Activated CD4-positive, alpha-beta T cell treated with anti-CD3 and anti-CD28 coated beads for 48 hours (primary cell): ENCODE data around the gene MDH1.

Source experiments
- DNase-seq: peaks from one replicate; pipeline ENCODE4 v3.0.0-alpha.2; 2020

MDH1 gene

DNA sequence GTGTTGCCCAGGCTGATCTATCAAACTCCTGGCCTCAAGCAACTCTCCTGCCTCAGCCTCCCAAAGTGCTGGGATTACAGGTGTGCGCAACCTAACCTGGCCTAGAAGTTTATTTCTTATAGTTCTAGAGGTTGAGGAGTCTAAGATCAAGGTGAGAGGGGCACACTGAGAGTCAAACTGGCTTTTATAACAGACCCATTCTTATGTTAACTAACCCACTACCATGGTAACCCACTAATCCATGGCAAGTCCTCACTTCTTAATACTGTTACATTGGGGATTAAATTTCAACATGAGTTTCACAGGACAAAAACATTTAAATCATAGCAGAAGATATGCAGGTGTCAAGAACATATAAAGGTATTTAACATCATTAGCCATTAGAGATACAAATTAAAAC, 50.6 kb downstream of the MDH1 start:
- no peak for DNase-seq

DNA sequence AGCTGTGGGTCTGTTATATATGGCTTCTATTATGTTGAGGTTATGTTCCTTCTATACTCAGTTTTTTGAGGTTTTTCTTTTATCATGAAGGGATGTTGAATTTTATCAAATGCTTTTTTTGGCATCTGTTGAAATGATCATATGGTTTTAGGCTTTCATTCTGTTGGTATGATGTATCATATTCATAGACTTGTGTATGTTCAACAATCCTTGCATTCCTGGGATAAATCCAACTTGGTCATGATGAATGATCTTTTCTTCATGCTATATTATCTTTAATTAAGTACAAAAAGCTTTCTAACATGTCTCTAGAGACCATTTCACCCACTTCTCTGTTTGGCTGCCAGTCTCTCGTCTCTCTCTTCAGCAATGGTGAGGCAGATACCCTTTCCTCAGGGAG, 54.2 kb downstream of the MDH1 start:
- no peak for DNase-seq

DNA sequence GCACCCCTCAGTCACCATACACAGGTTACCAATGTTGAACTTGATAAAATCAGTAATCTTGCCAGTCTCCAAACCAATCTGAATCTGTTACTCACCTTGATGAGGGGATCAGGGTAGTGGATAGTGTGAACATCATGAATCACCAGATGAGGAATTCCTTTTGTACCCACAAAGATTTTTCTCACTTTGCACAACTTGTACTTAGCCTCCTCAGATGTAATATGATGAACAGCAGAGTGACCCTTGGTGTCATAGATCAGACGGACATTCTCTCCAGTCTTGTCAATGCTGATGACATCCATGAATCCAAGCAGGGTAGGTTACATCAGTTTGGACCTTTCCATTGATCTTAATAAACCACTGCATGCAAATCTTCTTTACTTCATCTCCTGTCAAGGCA, 54.7 kb downstream of the MDH1 start:
- no peak for DNase-seq

DNA sequence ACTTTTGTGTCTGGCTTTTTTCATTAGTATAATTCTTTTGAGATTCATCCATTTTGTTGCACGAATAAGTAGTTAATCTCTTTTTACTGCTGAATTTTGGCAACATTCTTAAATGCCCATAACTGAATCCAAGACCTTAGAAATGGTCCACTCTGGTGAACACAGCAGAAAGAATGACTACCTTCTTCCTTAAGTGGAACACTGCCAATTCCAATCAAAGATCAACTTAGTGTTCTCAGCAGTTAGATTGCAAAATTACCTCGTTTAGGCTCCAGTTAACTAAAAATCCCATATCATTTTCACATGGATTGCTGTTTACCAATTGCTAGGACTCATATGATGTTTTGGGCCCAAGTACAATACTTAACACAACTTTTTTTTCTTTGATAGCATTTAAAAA, 59.9 kb downstream of the MDH1 start:
- DNase-seq: no peak

DNA sequence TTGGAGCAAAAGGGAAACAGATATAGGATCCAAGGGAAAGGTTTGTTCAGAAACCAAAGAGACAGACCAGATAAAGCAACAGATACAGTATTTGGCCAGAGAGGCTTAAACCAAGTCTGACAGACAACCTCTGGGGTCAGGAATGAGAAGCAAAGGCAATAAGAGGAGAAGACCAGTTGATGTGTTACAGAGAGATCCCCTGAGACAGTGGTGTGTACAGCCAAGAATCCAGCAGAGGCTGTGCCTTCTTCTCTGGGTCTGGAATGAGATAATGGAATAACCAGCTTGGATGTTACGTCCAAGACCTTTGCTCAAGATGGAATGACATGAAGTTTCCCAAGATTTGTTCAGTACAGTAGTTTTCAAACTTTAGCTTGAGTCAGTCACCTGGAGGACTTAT, 61.1 kb downstream of the MDH1 start:
- DNase-seq: no peak

DNA sequence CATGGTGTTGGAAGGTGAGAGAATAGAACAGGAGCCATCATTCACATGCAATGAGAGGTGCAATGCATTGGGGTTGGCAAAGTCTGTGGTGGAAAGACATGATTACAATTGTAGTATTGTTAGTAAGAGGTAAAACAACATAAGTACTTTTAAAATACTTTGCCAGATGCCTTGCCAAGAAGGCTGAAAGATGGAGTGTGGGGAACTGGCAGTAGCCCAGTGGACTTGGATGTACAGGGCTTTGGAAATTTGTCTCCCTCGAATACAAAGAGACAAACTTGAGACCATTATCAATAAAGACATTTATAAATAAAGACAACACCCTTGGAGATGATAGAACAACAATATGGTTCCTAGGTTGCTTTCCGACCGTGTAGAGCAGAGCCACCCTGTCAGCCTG, 62.0 kb downstream of the MDH1 start:
- no peak for DNase-seq

DNA sequence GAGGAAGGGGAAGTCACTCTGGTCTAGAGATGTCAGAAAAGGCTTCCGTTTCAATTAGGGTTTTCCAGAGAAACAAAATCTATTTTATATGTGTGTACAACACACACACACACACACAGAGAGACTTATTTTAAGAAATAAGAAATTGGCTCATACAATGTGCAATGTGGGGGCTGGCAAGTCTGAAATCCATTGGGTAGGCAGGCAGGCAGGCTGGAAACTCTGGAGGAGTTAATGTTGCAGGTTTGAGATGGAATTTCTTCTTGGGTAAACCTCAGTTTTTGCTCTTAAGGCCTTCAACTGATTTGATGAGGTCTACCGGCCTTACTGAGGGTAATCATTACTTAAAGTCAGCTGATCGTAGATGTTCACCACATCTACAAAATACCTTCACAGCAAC, 62.6 kb downstream of the MDH1 start:
- DNase-seq: no peak

DNA sequence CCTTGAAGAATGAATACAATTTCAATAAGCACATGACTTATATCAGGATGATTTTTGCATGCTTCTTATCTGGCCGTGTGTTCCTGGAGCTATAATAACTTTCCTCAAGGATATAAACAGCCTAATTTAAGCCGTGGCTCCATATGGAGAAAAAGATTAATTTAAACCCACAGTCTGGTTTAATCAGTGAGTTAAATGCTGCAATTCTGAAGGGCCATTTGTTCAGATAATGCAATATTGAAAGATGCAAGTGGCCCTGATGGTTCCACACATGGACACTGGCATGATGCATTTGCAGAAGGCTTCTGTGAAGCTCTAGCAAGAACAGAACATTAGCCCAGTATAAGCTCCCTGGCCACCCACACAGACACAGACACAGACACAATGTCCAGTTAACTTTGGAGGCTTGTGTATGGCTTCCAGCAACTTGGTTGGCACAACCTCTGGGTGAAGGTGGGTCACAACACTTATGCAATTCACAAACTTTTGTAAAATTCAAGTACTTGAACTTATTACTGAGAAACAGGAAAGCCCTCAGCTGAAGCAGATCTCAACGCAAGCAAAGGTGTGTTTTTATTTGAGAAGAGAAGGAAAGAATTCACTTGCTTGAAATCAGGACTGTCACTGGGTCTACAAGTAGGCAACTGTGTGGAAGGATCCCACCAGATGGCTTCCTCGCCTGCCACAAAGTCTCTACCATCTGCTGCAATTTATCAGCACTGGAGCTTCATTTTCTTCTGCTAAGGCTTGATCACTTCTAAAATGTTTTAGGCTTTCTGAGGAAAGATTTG, 63.3 kb downstream of the MDH1 start:
- no peak for DNase-seq

DNA sequence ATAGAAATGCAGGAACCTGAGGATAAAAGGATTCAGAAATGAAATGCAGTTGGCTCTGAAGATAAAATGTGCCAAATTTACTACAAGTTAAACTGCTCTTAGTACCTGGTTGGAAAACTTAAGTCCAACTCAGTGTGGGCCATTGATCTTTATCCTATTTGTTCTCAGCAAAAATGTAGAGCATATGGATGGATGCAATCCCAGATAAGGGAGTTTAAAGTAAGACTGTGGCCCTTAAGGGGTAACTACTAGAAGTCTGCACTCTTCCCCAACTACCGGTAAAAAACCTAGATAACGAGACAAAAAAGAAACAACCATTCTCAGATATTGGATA, 63.9 kb downstream of the MDH1 start:
- DNase-seq: no peak

DNA sequence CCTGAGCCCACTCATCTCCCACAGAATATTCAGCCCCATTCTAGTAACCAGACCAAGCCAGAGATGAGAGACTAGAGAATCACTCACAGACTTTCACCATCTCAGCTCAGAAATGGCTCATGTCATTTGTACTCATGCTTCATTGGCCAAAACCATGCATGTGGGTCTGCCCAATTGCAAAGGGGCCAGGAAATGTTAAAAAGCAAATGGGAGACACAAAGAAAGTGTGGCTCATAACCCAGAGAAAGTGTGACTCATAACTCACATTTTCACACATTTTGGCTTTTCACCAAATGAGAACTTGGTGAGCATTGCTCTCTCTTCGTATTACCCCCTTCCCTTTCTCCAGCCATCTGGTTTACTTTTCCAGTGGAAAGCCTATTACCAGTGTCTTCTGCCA, 66.2 kb downstream of the MDH1 start:
- DNase-seq: peak; percentile 53
